Liver (tissue), 3 donors: Measurements from ENCODE around the gene OR7D4.

Source experiments
- EGR1 ChIP-seq, 2 donors: IDR thresholded peaks; 2 replicates each; pipeline ENCODE4 v1.6.1; 2016 to 2018; ENCODE audit warnings: antibody characterized with exemption in 2 of 2, low read depth in 2 of 2
- FOXA2 ChIP-seq: IDR thresholded peaks from 2 replicates; pipeline ENCODE4 v1.6.1; 2016; ENCODE audit warnings: antibody characterized with exemption
- GABPA ChIP-seq, 2 donors: IDR thresholded peaks in 1 of 2; conservative IDR thresholded peaks in 1 of 2; 2 replicates each; pipeline ENCODE4 v1.6.1; 2016; ENCODE audit warnings: antibody characterized with exemption in 2 of 2, mild to moderate bottlenecking in 1 of 2, moderate library complexity in 1 of 2
- RXRA ChIP-seq, 2 donors: IDR thresholded peaks; 2 replicates each; pipeline ENCODE4 v1.6.1; 2017 to 2018; ENCODE audit warnings: antibody characterized with exemption in 2 of 2, mild to moderate bottlenecking in 1 of 2
- YY1 ChIP-seq: IDR thresholded peaks from 2 replicates; pipeline ENCODE4 v1.6.1; 2016; ENCODE audit warnings: antibody characterized with exemption, mild to moderate bottlenecking
- TF ChIP-seq, protein P1 (sequence below): IDR thresholded peaks from 2 replicates; pipeline ENCODE4 v1.6.1; 2016; ENCODE audit warnings: antibody characterized with exemption, mild to moderate bottlenecking
- TF ChIP-seq, protein P2 (sequence below): fragments of 150-350 bp; IDR thresholded peaks from 2 replicates; pipeline ENCODE4 v1.5.1; 2017; ENCODE audit warnings: improper control_type of control experiment, low read depth, low read length; ENCODE audit not compliant: missing input control
- TF ChIP-seq, protein P3 (sequence below): IDR thresholded peaks from 2 replicates; pipeline ENCODE4 v1.6.1; 2016; ENCODE audit warnings: antibody characterized with exemption
- donor health status: healthy.
- donor health status: healthy.

DNA sequence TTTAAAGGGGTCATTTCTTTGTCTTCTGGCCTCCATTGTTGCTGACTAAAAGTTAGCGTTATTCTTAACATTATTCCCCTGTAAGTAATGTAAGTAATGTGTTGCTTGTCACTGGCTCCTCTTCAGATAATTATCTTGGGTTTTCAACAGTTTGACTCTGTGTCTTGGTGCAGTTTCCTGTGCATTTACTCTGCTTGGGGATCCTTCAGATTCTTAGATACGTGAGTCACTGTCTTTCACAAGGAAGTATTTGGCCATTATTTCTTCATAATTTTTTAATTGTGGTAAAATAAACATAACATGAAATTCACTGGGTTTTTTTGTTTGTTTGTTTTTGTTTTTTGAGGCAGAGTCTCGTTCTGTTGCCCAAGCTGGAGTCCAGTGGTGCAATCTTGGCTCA lies 54.1 kb downstream of the OR7D4 start:
- TF ChIP-seq GABPA (IDR thresholded peaks at IDR 0.05 in 1 of 2, conservative IDR thresholded peaks at IDR 0.05 in 1 of 2), result no peak
- no peak for TF ChIP-seq EGR1 (IDR thresholded peaks at IDR 0.05; ENCODE audit: low read depth in 2 of 2)
- TF ChIP-seq RXRA (IDR thresholded peaks at IDR 0.05), result no peak
- TF ChIP-seq, protein P1, sequence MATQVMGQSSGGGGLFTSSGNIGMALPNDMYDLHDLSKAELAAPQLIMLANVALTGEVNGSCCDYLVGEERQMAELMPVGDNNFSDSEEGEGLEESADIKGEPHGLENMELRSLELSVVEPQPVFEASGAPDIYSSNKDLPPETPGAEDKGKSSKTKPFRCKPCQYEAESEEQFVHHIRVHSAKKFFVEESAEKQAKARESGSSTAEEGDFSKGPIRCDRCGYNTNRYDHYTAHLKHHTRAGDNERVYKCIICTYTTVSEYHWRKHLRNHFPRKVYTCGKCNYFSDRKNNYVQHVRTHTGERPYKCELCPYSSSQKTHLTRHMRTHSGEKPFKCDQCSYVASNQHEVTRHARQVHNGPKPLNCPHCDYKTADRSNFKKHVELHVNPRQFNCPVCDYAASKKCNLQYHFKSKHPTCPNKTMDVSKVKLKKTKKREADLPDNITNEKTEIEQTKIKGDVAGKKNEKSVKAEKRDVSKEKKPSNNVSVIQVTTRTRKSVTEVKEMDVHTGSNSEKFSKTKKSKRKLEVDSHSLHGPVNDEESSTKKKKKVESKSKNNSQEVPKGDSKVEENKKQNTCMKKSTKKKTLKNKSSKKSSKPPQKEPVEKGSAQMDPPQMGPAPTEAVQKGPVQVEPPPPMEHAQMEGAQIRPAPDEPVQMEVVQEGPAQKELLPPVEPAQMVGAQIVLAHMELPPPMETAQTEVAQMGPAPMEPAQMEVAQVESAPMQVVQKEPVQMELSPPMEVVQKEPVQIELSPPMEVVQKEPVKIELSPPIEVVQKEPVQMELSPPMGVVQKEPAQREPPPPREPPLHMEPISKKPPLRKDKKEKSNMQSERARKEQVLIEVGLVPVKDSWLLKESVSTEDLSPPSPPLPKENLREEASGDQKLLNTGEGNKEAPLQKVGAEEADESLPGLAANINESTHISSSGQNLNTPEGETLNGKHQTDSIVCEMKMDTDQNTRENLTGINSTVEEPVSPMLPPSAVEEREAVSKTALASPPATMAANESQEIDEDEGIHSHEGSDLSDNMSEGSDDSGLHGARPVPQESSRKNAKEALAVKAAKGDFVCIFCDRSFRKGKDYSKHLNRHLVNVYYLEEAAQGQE, result no peak
- TF ChIP-seq, protein P2, sequence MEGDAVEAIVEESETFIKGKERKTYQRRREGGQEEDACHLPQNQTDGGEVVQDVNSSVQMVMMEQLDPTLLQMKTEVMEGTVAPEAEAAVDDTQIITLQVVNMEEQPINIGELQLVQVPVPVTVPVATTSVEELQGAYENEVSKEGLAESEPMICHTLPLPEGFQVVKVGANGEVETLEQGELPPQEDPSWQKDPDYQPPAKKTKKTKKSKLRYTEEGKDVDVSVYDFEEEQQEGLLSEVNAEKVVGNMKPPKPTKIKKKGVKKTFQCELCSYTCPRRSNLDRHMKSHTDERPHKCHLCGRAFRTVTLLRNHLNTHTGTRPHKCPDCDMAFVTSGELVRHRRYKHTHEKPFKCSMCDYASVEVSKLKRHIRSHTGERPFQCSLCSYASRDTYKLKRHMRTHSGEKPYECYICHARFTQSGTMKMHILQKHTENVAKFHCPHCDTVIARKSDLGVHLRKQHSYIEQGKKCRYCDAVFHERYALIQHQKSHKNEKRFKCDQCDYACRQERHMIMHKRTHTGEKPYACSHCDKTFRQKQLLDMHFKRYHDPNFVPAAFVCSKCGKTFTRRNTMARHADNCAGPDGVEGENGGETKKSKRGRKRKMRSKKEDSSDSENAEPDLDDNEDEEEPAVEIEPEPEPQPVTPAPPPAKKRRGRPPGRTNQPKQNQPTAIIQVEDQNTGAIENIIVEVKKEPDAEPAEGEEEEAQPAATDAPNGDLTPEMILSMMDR, result no peak
- TF ChIP-seq, protein P3, sequence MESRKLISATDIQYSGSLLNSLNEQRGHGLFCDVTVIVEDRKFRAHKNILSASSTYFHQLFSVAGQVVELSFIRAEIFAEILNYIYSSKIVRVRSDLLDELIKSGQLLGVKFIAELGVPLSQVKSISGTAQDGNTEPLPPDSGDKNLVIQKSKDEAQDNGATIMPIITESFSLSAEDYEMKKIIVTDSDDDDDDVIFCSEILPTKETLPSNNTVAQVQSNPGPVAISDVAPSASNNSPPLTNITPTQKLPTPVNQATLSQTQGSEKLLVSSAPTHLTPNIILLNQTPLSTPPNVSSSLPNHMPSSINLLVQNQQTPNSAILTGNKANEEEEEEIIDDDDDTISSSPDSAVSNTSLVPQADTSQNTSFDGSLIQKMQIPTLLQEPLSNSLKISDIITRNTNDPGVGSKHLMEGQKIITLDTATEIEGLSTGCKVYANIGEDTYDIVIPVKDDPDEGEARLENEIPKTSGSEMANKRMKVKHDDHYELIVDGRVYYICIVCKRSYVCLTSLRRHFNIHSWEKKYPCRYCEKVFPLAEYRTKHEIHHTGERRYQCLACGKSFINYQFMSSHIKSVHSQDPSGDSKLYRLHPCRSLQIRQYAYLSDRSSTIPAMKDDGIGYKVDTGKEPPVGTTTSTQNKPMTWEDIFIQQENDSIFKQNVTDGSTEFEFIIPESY, result no peak
- TF ChIP-seq FOXA2, result no peak
- no peak for TF ChIP-seq YY1
